HCT116 (cell line): ENCODE results near the gene VMA21.

Experiments used
- POLR2A ChIP-seq: IDR thresholded peaks from 2 replicates; pipeline ENCODE4 v1.7.0; 2011; ENCODE audit warnings: borderline replicate concordance; ENCODE audit not compliant: insufficient read depth, insufficient read length; ENCODE audit errors: extremely low read depth
- POLR2AphosphoS5 ChIP-seq: IDR thresholded peaks from 2 replicates; pipeline ENCODE4 v1.6.1; 2011; ENCODE audit warnings: mild to moderate bottlenecking, low read depth, low read length, moderate library complexity
- TF ChIP-seq, protein P1 (sequence below), 3 experiments: fragments of 200-600 bp in 1 of 3; sonication (generic) in 1 of 3; IDR thresholded peaks in 2 of 3; conservative IDR thresholded peaks in 1 of 3; 2 replicates each; pipeline ENCODE4 v1.5.1; 2012 to 2017; ENCODE audit warnings: low read depth in 2 of 3, low read length in 2 of 3, antibody characterized with exemption in 1 of 3, borderline replicate concordance in 1 of 3, control low read depth in 1 of 3, mild to moderate bottlenecking in 1 of 3, mixed read lengths in 1 of 3, mixed run types in 1 of 3, moderate library complexity in 1 of 3; ENCODE audit not compliant: insufficient read depth in 1 of 3

DNA sequence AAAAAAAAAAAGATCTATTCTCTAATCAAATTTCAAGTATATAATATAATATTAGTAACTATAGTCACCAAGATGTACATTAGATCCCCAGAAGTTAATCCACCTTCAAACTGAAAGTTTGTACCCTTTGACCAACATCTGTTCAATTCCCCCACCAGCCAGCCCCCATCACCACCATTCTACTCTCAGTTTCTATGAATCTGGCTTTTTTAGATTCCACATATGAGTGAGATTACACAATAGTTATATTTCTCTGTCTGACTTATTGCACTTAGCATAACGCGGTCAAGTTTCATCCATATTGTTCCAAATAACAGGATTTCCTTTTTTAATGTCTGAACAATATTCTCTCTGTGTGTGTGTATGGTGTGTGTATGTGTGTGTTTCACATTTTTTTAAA is 33.7 kb upstream of the VMA21 start:
- TF ChIP-seq POLR2AphosphoS5 (no peak), POLR2A (no peak)
- TF ChIP-seq, protein P1, sequence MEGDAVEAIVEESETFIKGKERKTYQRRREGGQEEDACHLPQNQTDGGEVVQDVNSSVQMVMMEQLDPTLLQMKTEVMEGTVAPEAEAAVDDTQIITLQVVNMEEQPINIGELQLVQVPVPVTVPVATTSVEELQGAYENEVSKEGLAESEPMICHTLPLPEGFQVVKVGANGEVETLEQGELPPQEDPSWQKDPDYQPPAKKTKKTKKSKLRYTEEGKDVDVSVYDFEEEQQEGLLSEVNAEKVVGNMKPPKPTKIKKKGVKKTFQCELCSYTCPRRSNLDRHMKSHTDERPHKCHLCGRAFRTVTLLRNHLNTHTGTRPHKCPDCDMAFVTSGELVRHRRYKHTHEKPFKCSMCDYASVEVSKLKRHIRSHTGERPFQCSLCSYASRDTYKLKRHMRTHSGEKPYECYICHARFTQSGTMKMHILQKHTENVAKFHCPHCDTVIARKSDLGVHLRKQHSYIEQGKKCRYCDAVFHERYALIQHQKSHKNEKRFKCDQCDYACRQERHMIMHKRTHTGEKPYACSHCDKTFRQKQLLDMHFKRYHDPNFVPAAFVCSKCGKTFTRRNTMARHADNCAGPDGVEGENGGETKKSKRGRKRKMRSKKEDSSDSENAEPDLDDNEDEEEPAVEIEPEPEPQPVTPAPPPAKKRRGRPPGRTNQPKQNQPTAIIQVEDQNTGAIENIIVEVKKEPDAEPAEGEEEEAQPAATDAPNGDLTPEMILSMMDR (IDR thresholded peaks at IDR 0.05 in 2 of 3, conservative IDR thresholded peaks at IDR 0.05 in 1 of 3; ENCODE audit: borderline replicate concordance in 1 of 3, insufficient read depth in 1 of 3, low read depth in 2 of 3, low read length in 2 of 3), result no peak
